Activated CD8-positive, alpha-beta memory T cell treated with anti-CD3 and anti-CD28 coated beads for 1 hour (primary cell): ENCODE data around the gene TRIM63.
A peak's percentile ranks its signal among the peaks of the same experiment; 100 is the strongest.
"Not testable (repeated sequence)": the region's sequence is repeated elsewhere in the genome, so short reads cannot be mapped to it uniquely, and the experiment has no call there.

Experiments
- DNase-seq, 2 donors: peaks; one replicate each; pipeline ENCODE4 v3.0.0-alpha.2; 2020; ENCODE audit warnings: low read depth in 1 of 2; ENCODE audit errors: extremely low read depth in 1 of 2

TRIM63 gene

GRCh38 chr1:26067432-26067911 lies at the start of gene TRIM63:
Gene TRIM63 (minus strand): TSS chr1:26067630. CDS start chr1:26067494, 136 bp downstream.
- DNase-seq = no peak

- no peak for DNase-seq
Measured at GRCh38 chr1:26114165-26114927, 46.9 kb upstream of the TRIM63 start.

- no peak for DNase-seq
Measured at GRCh38 chr1:26112407-26112775, 45.0 kb upstream of the TRIM63 start.

GRCh38 chr1:26111530-26112406 lies 44.3 kb upstream of the TRIM63 start, which contains the start of gene PDIK1L:
Gene PDIK1L (plus strand): TSS chr1:26111824. CDS start chr1:26114309, 2,485 bp downstream.
- peak; percentile 81 to 94 for DNase-seq

GRCh38 chr1:26110731-26111529 lies 43.5 kb upstream of the TRIM63 start:
- DNase-seq = peak; percentile 19 to 64

- no peak for DNase-seq
Measured at GRCh38 chr1:26109229-26110164, 42.1 kb upstream of the TRIM63 start.

- DNase-seq = not testable (repeated sequence)
Measured at GRCh38 chr1:26105226-26105548, 37.8 kb upstream of the TRIM63 start.

- DNase-seq = no peak
Measured at GRCh38 chr1:26102526-26102925, 35.1 kb upstream of the TRIM63 start.

- no peak for DNase-seq
Measured at GRCh38 chr1:26102119-26102518, 34.7 kb upstream of the TRIM63 start.

- DNase-seq = not testable (repeated sequence)
Measured at GRCh38 chr1:26100204-26100603, 32.8 kb upstream of the TRIM63 start.

- no peak for DNase-seq
Measured at GRCh38 chr1:26099780-26100179, 32.4 kb upstream of the TRIM63 start.

- DNase-seq = no peak
Measured at GRCh38 chr1:26098602-26099001, 31.2 kb upstream of the TRIM63 start.

- DNase-seq = no peak
Measured at GRCh38 chr1:26097696-26098095, 30.3 kb upstream of the TRIM63 start.

GRCh38 chr1:26096471-26096870 lies 29.0 kb upstream of the TRIM63 start:
- DNase-seq = no peak

- no peak for DNase-seq
Measured at GRCh38 chr1:26094677-26095383, 27.4 kb upstream of the TRIM63 start.

GRCh38 chr1:26094076-26094669 lies 26.7 kb upstream of the TRIM63 start:
- DNase-seq = no peak

GRCh38 chr1:26093569-26093968 lies 26.1 kb upstream of the TRIM63 start:
- not testable (repeated sequence) for DNase-seq

- no peak for DNase-seq
Measured at GRCh38 chr1:26092422-26092821, 25.0 kb upstream of the TRIM63 start.

GRCh38 chr1:26090893-26091292 lies 23.5 kb upstream of the TRIM63 start:
- DNase-seq = no peak
